H9 (cell line): ENCODE measurements around the gene NPAT. TPM values are rescaled to one million over a fixed set of nuclear protein-coding genes. Genes with fewer than 3 reads are reported as not detected.

Source experiments
- DNase-seq: peaks from one replicate; pipeline ENCODE4 v3.0.0-alpha.2; 2017
- H2AFZ ChIP-seq: one replicate; pipeline ENCODE4 v1.6.1; 2013; ENCODE audit warnings: mild to moderate bottlenecking, low read length, control low read depth, moderate library complexity
- H2AK5ac ChIP-seq: 2 replicates; pipeline ENCODE4 v1.6.1; 2013; ENCODE audit warnings: low read length, control low read depth, mixed read lengths; ENCODE audit not compliant: insufficient read length
- H2BK120ac ChIP-seq: one replicate; pipeline ENCODE4 v1.6.1; 2013; ENCODE audit warnings: low read depth, mild to moderate bottlenecking, low read length, control low read depth, inconsistent platforms; ENCODE audit not compliant: poor library complexity, severe bottlenecking
- H2BK12ac ChIP-seq: 2 replicates; pipeline ENCODE4 v1.6.1; 2013; ENCODE audit warnings: low read length, control low read depth, mixed read lengths, low read depth; ENCODE audit not compliant: insufficient read length
- H2BK15ac ChIP-seq: 2 replicates; pipeline ENCODE4 v1.6.1; 2013; ENCODE audit warnings: low read depth, low read length, control low read depth
- H2BK20ac ChIP-seq: one replicate; pipeline ENCODE4 v1.6.1; 2013; ENCODE audit warnings: low read depth, mild to moderate bottlenecking, low read length, control low read depth, inconsistent platforms; ENCODE audit not compliant: poor library complexity, severe bottlenecking
- H2BK5ac ChIP-seq: 2 replicates; pipeline ENCODE4 v1.6.1; 2013; ENCODE audit warnings: low read length, control low read depth, mixed read lengths; ENCODE audit not compliant: insufficient read length
- H3K14ac ChIP-seq: 2 replicates; pipeline ENCODE4 v1.6.1; 2013; ENCODE audit warnings: low read length, control low read depth; ENCODE audit not compliant: insufficient read depth
- H3K18ac ChIP-seq: 2 replicates; pipeline ENCODE4 v1.6.1; 2013; ENCODE audit warnings: low read depth, mild to moderate bottlenecking, mixed read lengths, low read length, control low read depth; ENCODE audit not compliant: insufficient read length
- H3K23ac ChIP-seq: 2 replicates; pipeline ENCODE4 v1.6.1; 2013; ENCODE audit warnings: low read length, control low read depth, mixed read lengths, low read depth; ENCODE audit not compliant: insufficient read length
- H3K23me2 ChIP-seq: 2 replicates; pipeline ENCODE4 v1.6.1; 2013; ENCODE audit warnings: low read depth, mild to moderate bottlenecking, mixed read lengths, low read length, control low read depth; ENCODE audit not compliant: insufficient read length, poor library complexity, severe bottlenecking
- H3K27ac ChIP-seq: 2 replicates; pipeline ENCODE4 v1.5.1; 2013; ENCODE audit warnings: low read length, control low read depth, mixed read lengths, low read depth; ENCODE audit not compliant: insufficient read length
- H3K27me3 ChIP-seq: 2 replicates; pipeline ENCODE4 v1.6.1; 2013; ENCODE audit warnings: low read length, control low read depth, inconsistent platforms; ENCODE audit not compliant: insufficient read depth
- H3K4ac ChIP-seq: 2 replicates; pipeline ENCODE4 v1.6.1; 2013; ENCODE audit warnings: low read depth, mild to moderate bottlenecking, control low read depth, inconsistent platforms, low read length, moderate library complexity
- H3K4me1 ChIP-seq: 2 replicates; pipeline ENCODE4 v1.6.1; 2013; ENCODE audit warnings: low read length, control low read depth, inconsistent platforms; ENCODE audit not compliant: insufficient read depth
- H3K4me2 ChIP-seq: 2 replicates; pipeline ENCODE4 v1.6.1; 2013; ENCODE audit warnings: low read length, control low read depth, mixed read lengths; ENCODE audit not compliant: insufficient read length, insufficient read depth
- H3K56ac ChIP-seq: 2 replicates; pipeline ENCODE4 v1.6.1; 2013; ENCODE audit warnings: low read depth, mild to moderate bottlenecking, mixed read lengths, low read length, control low read depth; ENCODE audit not compliant: insufficient read length
- H3K79me1 ChIP-seq: 2 replicates; pipeline ENCODE4 v1.6.1; 2013; ENCODE audit warnings: low read depth, mild to moderate bottlenecking, moderate library complexity, low read length, control low read depth, inconsistent platforms; ENCODE audit not compliant: insufficient read depth, poor library complexity, severe bottlenecking
- H3K79me2 ChIP-seq: 2 replicates; pipeline ENCODE4 v1.6.1; 2013; ENCODE audit warnings: low read length, control low read depth, inconsistent platforms; ENCODE audit not compliant: insufficient read depth
- H3K9ac ChIP-seq: 2 replicates; pipeline ENCODE4 v1.6.1; 2013; ENCODE audit warnings: low read length, control low read depth, mixed read lengths; ENCODE audit not compliant: insufficient read length; ENCODE audit errors: extremely low read depth
- H3K9me3 ChIP-seq: one replicate; pipeline ENCODE4 v1.6.1; 2013; ENCODE audit warnings: low read depth, low read length, inconsistent platforms; ENCODE audit not compliant: control insufficient read depth
- H3T11ph ChIP-seq: one replicate; pipeline ENCODE4 v1.6.1; 2013; ENCODE audit warnings: mild to moderate bottlenecking, low read length, control low read depth, inconsistent platforms
- H4K20me1 ChIP-seq: one replicate; pipeline ENCODE4 v1.6.1; 2013; ENCODE audit not compliant: control insufficient read depth, insufficient read length, insufficient read depth
- H4K5ac ChIP-seq: 2 replicates; pipeline ENCODE4 v1.6.1; 2013; ENCODE audit warnings: low read depth, mild to moderate bottlenecking, mixed read lengths, low read length, control low read depth; ENCODE audit not compliant: insufficient read length
- H4K8ac ChIP-seq: replicated peaks from 2 replicates; pipeline ENCODE4 v1.6.1; 2013; ENCODE audit warnings: low read length, control low read depth, mixed read lengths, low read depth; ENCODE audit not compliant: insufficient read length
- H4K91ac ChIP-seq: 2 replicates; pipeline ENCODE4 v1.6.1; 2013; ENCODE audit warnings: low read depth, mild to moderate bottlenecking, moderate library complexity, mixed read lengths, low read length, control low read depth; ENCODE audit not compliant: insufficient read length
- H3K27ac Mint-ChIP-seq, 3 experiments: 2 replicates in 2 of 3; 3 replicates in 1 of 3; pipeline ENCODE4 v1.8.0; 2020 to 2021; ENCODE audit warnings: mixed read lengths in 3 of 3, mild to moderate bottlenecking in 1 of 3, moderate library complexity in 1 of 3
- H3K27me3 Mint-ChIP-seq: 2 replicates; pipeline ENCODE4 v1.8.0; 2021; ENCODE audit warnings: low read depth, mild to moderate bottlenecking, moderate library complexity, mixed read lengths
- H3K36me3 Mint-ChIP-seq, 3 experiments: 2 replicates in 2 of 3; 3 replicates in 1 of 3; pipeline ENCODE4 v1.8.0; 2020 to 2021; ENCODE audit warnings: low read depth in 3 of 3, mixed read lengths in 3 of 3; ENCODE audit not compliant: insufficient read depth in 1 of 3
- H3K4me1 Mint-ChIP-seq, 2 experiments: 2 replicates each; pipeline ENCODE4 v1.8.0; 2020; ENCODE audit warnings: mixed read lengths in 2 of 2
- H3K4me3 Mint-ChIP-seq, 2 experiments: 2 replicates in 1 of 2; 3 replicates in 1 of 2; pipeline ENCODE4 v1.8.0; 2020 to 2021; ENCODE audit warnings: mild to moderate bottlenecking in 2 of 2, mixed read lengths in 2 of 2, moderate library complexity in 1 of 2
- H3K9me3 Mint-ChIP-seq, 2 experiments: 2 replicates in 1 of 2; 3 replicates in 1 of 2; pipeline ENCODE4 v1.8.0; 2020; ENCODE audit warnings: mild to moderate bottlenecking in 2 of 2, mixed read lengths in 2 of 2, moderate library complexity in 1 of 2
- CTCF ChIP-seq: fragments of 200-600 bp; sonication (generic); conservative IDR thresholded peaks from 3 replicates; pipeline ENCODE4 v1.8.0; 2021; ENCODE audit warnings: antibody characterized with exemption, mild to moderate bottlenecking
- WGBS: extraction: QIAGEN DNeasy Blood & Tissue Kit; methylation state at CpG from one replicate; pipeline ENCODE4 v1.1.7; 2013; ENCODE audit warnings: missing lambda C conversion rate, low lambda C conversion rate, mixed read lengths; ENCODE audit not compliant: insufficient read length; ENCODE audit errors: extremely low coverage; 5-methylcytosine and 5-hydroxymethylcytosine counted together
- total RNA-seq: library from RNA; stranded (reverse); gene quantifications from 2 replicates; pipeline ENCODE4 v1.2.1, GENCODE V29; 2021

Gene NPAT
- total RNA-seq, 1 experiment from 2014 or later = 22.9 TPM

GRCh38 chr11:108206171-108206570, 16.3 kb downstream of the NPAT start:
- no peak overlapping the region for H3K4ac ChIP-seq
- no peak overlapping the region for H3K27ac ChIP-seq
- no peak overlapping the region for H2BK20ac ChIP-seq
- no peak overlapping the region for H3T11ph ChIP-seq
- no peaks in the 10 kb centered on the region; the same call in 1 of the 2 replicates for H3K79me2 ChIP-seq
- no peak overlapping the region for H3K4me2 ChIP-seq
- WGBS = no CpG with 5 or more reads among the region's 6 CpGs
- H3K27ac Mint-ChIP-seq = peak overlapping the region in 1 of 3 experiments; percentile 76; a peak in 1 of 7 replicates
- no peaks in the 10 kb centered on the region for H3K9me3 ChIP-seq
- H2BK15ac ChIP-seq = no peak overlapping the region
- H3K4me1 ChIP-seq = peaks cover 3% of the 10 kb centered on the region; the same call in 1 of the 2 replicates
- H3K4me3 Mint-ChIP-seq = no peak overlapping the region
- no peaks in the 10 kb centered on the region for H4K20me1 ChIP-seq
- no peak for DNase-seq
- no peak overlapping the region for H2AK5ac ChIP-seq
- no peak overlapping the region for H2BK120ac ChIP-seq
- no peak overlapping the region for H3K18ac ChIP-seq
- no peak overlapping the region for H3K14ac ChIP-seq
- peaks cover under 1% of the 10 kb centered on the region for H3K79me1 ChIP-seq
- H3K9ac ChIP-seq = no peak overlapping the region
- no peak overlapping the region for H3K23ac ChIP-seq
- no peak overlapping the region for H4K5ac ChIP-seq
- H4K91ac ChIP-seq = no peak overlapping the region
- no peaks in the 10 kb centered on the region for H3K27me3 Mint-ChIP-seq
- peaks cover 5 to 8% of the 10 kb centered on the region in 2 experiments for H3K4me1 Mint-ChIP-seq
- TF ChIP-seq CTCF = no peak
- peaks cover 55 to 75% (median 74%) of the 10 kb centered on the region in 3 experiments for H3K36me3 Mint-ChIP-seq
- H3K27me3 ChIP-seq = no peaks in the 10 kb centered on the region
- no peak overlapping the region for H4K8ac ChIP-seq
- peaks cover 3 to 18% of the 10 kb centered on the region in 2 experiments for H3K9me3 Mint-ChIP-seq
- no peak overlapping the region for H3K56ac ChIP-seq
- no peaks in the 10 kb centered on the region for H3K23me2 ChIP-seq
- H2AFZ ChIP-seq = no peak overlapping the region
- no peak overlapping the region for H2BK12ac ChIP-seq
- H2BK5ac ChIP-seq = no peak overlapping the region
